HL-60 (cell line): ENCODE data around the gene OCIAD1.

Source experiments
- DNase-seq, 2 experiments: peaks; one replicate each; pipeline ENCODE4 v3.0.0-alpha.2; 2010 to 2020; ENCODE audit warnings: low read depth in 1 of 2, low spot score in 1 of 2
- H3K27ac ChIP-seq: fragments of 250-450 bp; sonication (Bioruptor Pico); replicated peaks from 2 replicates; pipeline ENCODE4 v1.5.1; 2020; ENCODE audit warnings: mild to moderate bottlenecking, moderate library complexity
- H3K27me3 ChIP-seq: fragments of 250-450 bp; sonication (Bioruptor Pico); 2 replicates; pipeline ENCODE4 v1.5.1; 2021; ENCODE audit warnings: mild to moderate bottlenecking, moderate library complexity; ENCODE audit not compliant: insufficient read depth, poor library complexity, severe bottlenecking
- H3K4me3 ChIP-seq: replicated peaks from 2 replicates; pipeline ENCODE4 v1.5.1; 2011; ENCODE audit warnings: mild to moderate bottlenecking, control low read depth, low read length; ENCODE audit not compliant: insufficient read depth
- GABPA ChIP-seq: IDR thresholded peaks from 2 replicates; pipeline ENCODE4 v1.6.1; 2012; ENCODE audit warnings: low read depth
- POLR2AphosphoS5 ChIP-seq: IDR thresholded peaks from 2 replicates; pipeline ENCODE4 v1.6.1; 2012; ENCODE audit warnings: low read depth
- SPI1 ChIP-seq: IDR thresholded peaks from 2 replicates; pipeline ENCODE4 v1.6.1; 2012; ENCODE audit warnings: low read depth, mild to moderate bottlenecking, borderline replicate concordance
- TF ChIP-seq, protein P1 (sequence below): IDR thresholded peaks from 2 replicates; pipeline ENCODE4 v1.6.1; 2012; ENCODE audit warnings: low read depth; ENCODE audit not compliant: insufficient replicate concordance
- TF ChIP-seq, protein P2 (sequence below): IDR thresholded peaks from one replicate; pipeline ENCODE4 v1.5.1; 2011; ENCODE audit warnings: low read length, control low read depth, inconsistent platforms; ENCODE audit not compliant: insufficient read depth

OCIAD1 gene

DNA sequence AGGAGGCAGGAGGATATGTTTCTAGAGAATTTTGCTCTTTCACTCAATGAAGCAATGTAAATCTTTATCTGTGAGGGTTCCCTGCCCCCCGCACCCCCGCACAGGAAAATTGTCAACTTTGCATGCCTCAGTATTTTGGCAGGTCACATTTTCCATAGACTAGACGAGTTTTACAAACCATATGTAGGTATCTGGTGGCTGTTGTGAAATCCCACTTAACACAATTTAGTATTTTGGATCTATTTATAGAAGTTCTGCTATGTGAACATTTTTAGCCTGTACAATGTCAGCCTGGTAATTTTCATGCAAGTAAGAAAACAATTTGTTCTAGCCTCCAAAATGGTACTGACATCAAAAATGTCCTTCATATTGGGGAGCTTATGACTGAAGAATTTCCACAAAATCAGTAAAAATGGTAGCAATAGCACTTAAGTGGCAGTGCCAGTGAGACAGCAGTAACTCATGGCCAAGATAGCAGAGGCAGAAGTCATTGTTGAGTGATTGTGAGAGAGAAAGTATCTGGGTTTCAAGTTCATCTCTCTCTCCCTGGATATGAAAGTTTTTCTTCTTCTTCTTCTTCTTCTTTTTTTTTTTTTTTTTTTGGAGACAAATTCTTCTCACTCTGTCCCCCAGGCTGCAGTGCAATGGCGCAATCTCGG lies 38.4 kb upstream of the OCIAD1 start:
- DNase-seq, result no peak
- no peak overlapping the region for H3K27ac ChIP-seq
- H3K4me3 ChIP-seq, result no peak overlapping the region
- TF ChIP-seq GABPA (no peak), SPI1 (no peak)
- TF ChIP-seq, protein P1, sequence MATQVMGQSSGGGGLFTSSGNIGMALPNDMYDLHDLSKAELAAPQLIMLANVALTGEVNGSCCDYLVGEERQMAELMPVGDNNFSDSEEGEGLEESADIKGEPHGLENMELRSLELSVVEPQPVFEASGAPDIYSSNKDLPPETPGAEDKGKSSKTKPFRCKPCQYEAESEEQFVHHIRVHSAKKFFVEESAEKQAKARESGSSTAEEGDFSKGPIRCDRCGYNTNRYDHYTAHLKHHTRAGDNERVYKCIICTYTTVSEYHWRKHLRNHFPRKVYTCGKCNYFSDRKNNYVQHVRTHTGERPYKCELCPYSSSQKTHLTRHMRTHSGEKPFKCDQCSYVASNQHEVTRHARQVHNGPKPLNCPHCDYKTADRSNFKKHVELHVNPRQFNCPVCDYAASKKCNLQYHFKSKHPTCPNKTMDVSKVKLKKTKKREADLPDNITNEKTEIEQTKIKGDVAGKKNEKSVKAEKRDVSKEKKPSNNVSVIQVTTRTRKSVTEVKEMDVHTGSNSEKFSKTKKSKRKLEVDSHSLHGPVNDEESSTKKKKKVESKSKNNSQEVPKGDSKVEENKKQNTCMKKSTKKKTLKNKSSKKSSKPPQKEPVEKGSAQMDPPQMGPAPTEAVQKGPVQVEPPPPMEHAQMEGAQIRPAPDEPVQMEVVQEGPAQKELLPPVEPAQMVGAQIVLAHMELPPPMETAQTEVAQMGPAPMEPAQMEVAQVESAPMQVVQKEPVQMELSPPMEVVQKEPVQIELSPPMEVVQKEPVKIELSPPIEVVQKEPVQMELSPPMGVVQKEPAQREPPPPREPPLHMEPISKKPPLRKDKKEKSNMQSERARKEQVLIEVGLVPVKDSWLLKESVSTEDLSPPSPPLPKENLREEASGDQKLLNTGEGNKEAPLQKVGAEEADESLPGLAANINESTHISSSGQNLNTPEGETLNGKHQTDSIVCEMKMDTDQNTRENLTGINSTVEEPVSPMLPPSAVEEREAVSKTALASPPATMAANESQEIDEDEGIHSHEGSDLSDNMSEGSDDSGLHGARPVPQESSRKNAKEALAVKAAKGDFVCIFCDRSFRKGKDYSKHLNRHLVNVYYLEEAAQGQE, result no peak
- H3K27me3 ChIP-seq, result no peaks in the 10 kb centered on the region

DNA sequence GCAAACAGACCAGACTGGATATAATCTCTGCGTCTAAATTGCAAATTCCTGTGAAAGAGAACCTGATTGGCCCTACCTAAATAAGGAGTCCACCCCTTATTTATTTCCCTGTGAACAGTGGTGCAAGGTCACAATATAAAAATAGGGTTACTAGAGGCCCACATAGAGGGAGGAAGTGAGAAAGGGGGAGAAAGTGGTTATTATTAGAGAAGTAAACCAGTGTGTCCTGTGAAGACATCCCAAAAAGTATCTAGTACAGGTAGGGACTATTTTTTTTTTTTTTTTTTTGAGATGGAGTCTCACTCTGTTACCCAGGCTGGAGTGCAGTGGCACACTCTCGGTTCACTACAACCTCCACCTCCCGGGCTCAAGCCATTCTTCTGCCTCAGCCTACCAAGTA lies 35.8 kb upstream of the OCIAD1 start:
- Histone ChIP-seq H3K27me3 (no peaks in the 10 kb centered on the region), H3K4me3 (no peak overlapping the region), H3K27ac (no peak overlapping the region)
- TF ChIP-seq, protein P2, sequence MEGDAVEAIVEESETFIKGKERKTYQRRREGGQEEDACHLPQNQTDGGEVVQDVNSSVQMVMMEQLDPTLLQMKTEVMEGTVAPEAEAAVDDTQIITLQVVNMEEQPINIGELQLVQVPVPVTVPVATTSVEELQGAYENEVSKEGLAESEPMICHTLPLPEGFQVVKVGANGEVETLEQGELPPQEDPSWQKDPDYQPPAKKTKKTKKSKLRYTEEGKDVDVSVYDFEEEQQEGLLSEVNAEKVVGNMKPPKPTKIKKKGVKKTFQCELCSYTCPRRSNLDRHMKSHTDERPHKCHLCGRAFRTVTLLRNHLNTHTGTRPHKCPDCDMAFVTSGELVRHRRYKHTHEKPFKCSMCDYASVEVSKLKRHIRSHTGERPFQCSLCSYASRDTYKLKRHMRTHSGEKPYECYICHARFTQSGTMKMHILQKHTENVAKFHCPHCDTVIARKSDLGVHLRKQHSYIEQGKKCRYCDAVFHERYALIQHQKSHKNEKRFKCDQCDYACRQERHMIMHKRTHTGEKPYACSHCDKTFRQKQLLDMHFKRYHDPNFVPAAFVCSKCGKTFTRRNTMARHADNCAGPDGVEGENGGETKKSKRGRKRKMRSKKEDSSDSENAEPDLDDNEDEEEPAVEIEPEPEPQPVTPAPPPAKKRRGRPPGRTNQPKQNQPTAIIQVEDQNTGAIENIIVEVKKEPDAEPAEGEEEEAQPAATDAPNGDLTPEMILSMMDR, result no peak
- TF ChIP-seq, protein P1, result no peak
- TF ChIP-seq POLR2AphosphoS5, result no peak
- no peak for TF ChIP-seq SPI1
- TF ChIP-seq GABPA, result no peak
- DNase-seq, result no peak

DNA sequence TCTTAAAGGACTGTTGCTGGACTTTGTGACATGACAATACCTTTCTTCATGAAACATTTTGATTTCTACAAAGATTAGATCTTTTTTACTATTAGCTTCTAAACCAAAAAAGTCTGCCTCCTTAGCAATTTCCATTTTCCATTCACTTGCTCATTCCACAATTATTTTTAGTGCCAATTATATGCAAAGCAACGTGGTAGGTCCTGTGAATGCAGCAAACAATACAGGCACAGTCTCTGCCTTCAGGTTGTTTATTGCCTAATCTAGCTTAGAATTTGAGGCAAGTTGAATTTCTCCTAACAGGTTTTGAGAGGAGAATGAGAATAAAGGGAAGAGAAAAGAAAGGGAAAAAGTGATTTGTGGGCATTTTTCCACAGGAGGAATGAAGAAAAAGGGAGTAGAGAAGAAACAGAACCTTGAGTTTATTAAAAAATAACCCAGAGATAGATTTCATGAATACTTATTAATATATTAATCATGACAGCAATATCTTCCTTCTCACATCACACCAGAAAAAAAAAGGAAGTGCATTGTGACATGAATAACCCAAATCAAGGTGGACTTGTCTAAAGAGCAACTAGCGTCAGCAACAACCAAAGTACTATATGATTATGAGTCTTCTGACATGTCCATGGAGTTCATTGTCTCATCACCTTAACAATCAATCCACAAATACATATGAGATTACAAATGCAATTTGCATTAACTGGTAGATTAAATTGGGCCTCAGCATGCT lies 34.5 kb upstream of the OCIAD1 start:
- Histone ChIP-seq H3K27ac (no peak overlapping the region), H3K4me3 (no peak overlapping the region), H3K27me3 (no peaks in the 10 kb centered on the region)
- TF ChIP-seq, protein P2, result no peak
- peak; percentile 73 for TF ChIP-seq SPI1
- no peak for DNase-seq

DNA sequence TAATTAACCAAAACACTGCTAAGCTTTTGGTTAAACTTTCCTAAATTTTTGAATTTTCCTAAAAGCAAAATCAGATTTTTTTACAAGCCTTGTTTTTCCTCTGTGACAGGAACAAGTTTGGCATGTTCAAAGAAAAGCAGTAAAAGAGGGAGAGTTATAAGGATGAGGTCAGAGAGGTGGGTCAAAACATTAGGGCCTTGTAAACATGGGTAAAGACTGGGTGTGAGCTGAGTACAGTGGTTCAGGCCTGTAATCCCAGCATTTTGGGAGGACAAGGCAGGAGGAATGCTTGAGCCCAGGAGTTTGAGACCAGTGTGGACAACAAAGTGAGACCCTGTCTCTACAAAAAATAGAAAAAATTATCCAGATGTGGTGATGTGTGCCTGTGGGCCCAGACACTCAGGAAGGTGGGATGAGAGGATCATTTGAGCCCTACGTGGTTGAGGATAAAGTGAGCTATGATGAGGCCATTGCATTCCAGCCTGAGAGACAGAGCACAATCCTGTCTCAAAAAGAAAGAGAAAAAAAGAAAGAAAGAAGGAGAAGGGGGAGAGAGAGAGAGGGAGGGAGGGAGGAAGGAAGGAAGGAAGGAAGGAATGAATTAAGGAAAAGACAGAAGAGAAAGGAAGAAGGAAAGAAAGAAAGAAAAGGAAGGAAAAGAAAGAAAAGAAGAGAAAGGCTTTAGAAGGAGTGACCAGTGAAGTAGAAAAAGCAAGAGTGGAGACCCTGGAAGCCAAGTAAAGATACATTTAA lies 33.8 kb upstream of the OCIAD1 start:
- no peaks in the 10 kb centered on the region for H3K27me3 ChIP-seq
- TF ChIP-seq, protein P1, result no peak
- TF ChIP-seq GABPA, result no peak
- TF ChIP-seq, protein P2, result no peak
- no peak for TF ChIP-seq POLR2AphosphoS5
- no peak for TF ChIP-seq SPI1
- no peak for DNase-seq
- H3K27ac ChIP-seq, result no peak overlapping the region
- H3K4me3 ChIP-seq, result no peak overlapping the region
